GM12878 (cell line): Measurements from ENCODE around the gene SP1. TPM values are rescaled to one million over a fixed set of nuclear protein-coding genes. Genes with fewer than 3 reads are reported as not detected.
A peak's percentile ranks its signal among the peaks of the same experiment; 100 is the strongest.
"Not testable (repeated sequence)": the region's sequence is repeated elsewhere in the genome, so short reads cannot be mapped to it uniquely, and the experiment has no call there.

Experiments
- ATAC-seq: fragments of 200-7000 bp; cut with Tn5 transposase; 3 replicates; pipeline ENCODE4 v1.9.1; 2020; ENCODE audit warnings: mild to moderate bottlenecking, moderate library complexity
- BruUV-seq: library from RNA; stranded (reverse); fragments of 400-500 nt; replicated peaks from 2 replicates; lab custom pipeline; 2021; lab: Mats Ljungman, UMichigan
- CTCF ChIA-PET: fragments of 300-600 bp; sonication (Branson Sonifier 250); formaldehyde crosslinking; extraction: SDS; loops from one replicate; lab custom pipeline; 2021; ENCODE audit warnings: inconsistent platforms; lab: Yijun Ruan, JAX
- POLR2A ChIA-PET: fragments of 350-600 bp; formaldehyde crosslinking; extraction: SDS; loops from one replicate; lab custom pipeline; 2021; ENCODE audit warnings: inconsistent platforms; lab: Charles Lee
- RAD21 ChIA-PET: fragments of 300-600 bp; sonication (Branson Sonifier 250); formaldehyde crosslinking; loops from one replicate; lab custom pipeline; 2023; ENCODE audit warnings: antibody characterized with exemption; ENCODE audit not compliant: unreplicated experiment; lab: Charles Lee
- SMC1A ChIA-PET: fragments of 300-600 bp; sonication (Branson Sonifier 250); formaldehyde crosslinking; loops from one replicate; lab custom pipeline; 2023; ENCODE audit not compliant: unreplicated experiment, uncharacterized antibody; lab: Charles Lee
- DNase-seq: peaks from one replicate; pipeline ENCODE4 v3.0.0-alpha.2; 2011; ENCODE audit warnings: low read depth, low spot score
- FAIRE-seq: peaks from 3 replicates; lab custom pipeline; 2011; peaks lifted over from hg19 to GRCh38; lab: Jason Lieb, UNC
- H2AFZ ChIP-seq: 2 replicates; pipeline ENCODE4 v1.6.0; 2011; ENCODE audit warnings: low read depth, low read length, control low read depth; ENCODE audit not compliant: control insufficient read depth
- H3K27ac ChIP-seq: 2 replicates; pipeline ENCODE4 v1.5.1; 2011; ENCODE audit warnings: control low read depth; ENCODE audit not compliant: control insufficient read depth, insufficient read depth
- H3K27me3 ChIP-seq, 2 experiments: replicated peaks in 1 of 2; 2 replicates each; pipeline versions ENCODE4 v1.6.0 to v1.6.1; 2011; ENCODE audit warnings: low read length in 1 of 2; ENCODE audit not compliant: control insufficient read depth in 2 of 2, insufficient read depth in 2 of 2
- H3K36me3 ChIP-seq, 2 experiments: 2 replicates each; pipeline ENCODE4 v1.5.1; 2011; ENCODE audit warnings: low read length in 1 of 2; ENCODE audit not compliant: control insufficient read depth in 2 of 2, insufficient read depth in 2 of 2
- H3K4me1 ChIP-seq: 2 replicates; pipeline ENCODE4 v1.6.1; 2011; ENCODE audit warnings: mild to moderate bottlenecking, low read length, moderate library complexity, mixed read lengths; ENCODE audit not compliant: control insufficient read depth, insufficient read depth
- H3K4me2 ChIP-seq: 2 replicates; pipeline ENCODE4 v1.6.0; 2011; ENCODE audit warnings: control low read depth; ENCODE audit not compliant: control insufficient read depth, insufficient read depth
- H3K4me3 ChIP-seq: fragments of 200-600 bp; sonication (generic); 2 replicates; pipeline ENCODE4 v1.5.1; 2016
- H3K79me2 ChIP-seq: 2 replicates; pipeline ENCODE4 v1.6.0; 2011; ENCODE audit warnings: low read length; ENCODE audit not compliant: control insufficient read depth, insufficient read depth
- H3K9ac ChIP-seq: 2 replicates; pipeline ENCODE4 v1.8.0; 2011; ENCODE audit warnings: low read length, control low read depth, mixed read lengths; ENCODE audit not compliant: control insufficient read depth, insufficient read depth
- H3K9me3 ChIP-seq: replicated peaks from 3 replicates; pipeline ENCODE4 v1.5.1; 2011; ENCODE audit warnings: mild to moderate bottlenecking, low read length; ENCODE audit not compliant: control insufficient read depth, insufficient read depth
- H4K20me1 ChIP-seq: 2 replicates; pipeline ENCODE4 v1.6.0; 2011; ENCODE audit not compliant: control insufficient read depth, insufficient read depth
- ATF2 ChIP-seq: IDR thresholded peaks from 2 replicates; pipeline ENCODE4 v1.6.1; 2012; ENCODE audit warnings: low read length, inconsistent platforms
- ATF7 ChIP-seq: fragments of 450-650 bp; IDR thresholded peaks from 2 replicates; pipeline ENCODE4 v1.6.1; 2016; ENCODE audit warnings: low read depth, mild to moderate bottlenecking
- CREM ChIP-seq: IDR thresholded peaks from 2 replicates; pipeline ENCODE4 v1.6.1; 2014; ENCODE audit warnings: antibody characterized with exemption, low read depth
- EED ChIP-seq: sonication (generic); IDR thresholded peaks from 2 replicates; pipeline ENCODE4 v1.6.1; 2016; ENCODE audit warnings: antibody characterized with exemption, low read depth
- EP300 ChIP-seq, 2 experiments: fragments of 150-350 bp in 1 of 2; IDR thresholded peaks; 2 replicates each; pipeline ENCODE4 v1.6.1; 2011 to 2012; ENCODE audit warnings: low read depth in 2 of 2, low read length in 2 of 2, borderline replicate concordance in 1 of 2, improper control_type of control experiment in 1 of 2, inconsistent platforms in 1 of 2; ENCODE audit not compliant: control insufficient read depth in 1 of 2
- FOXM1 ChIP-seq: IDR thresholded peaks from 2 replicates; pipeline ENCODE4 v1.6.1; 2012; ENCODE audit warnings: low read depth, mild to moderate bottlenecking, inconsistent platforms, low read length, moderate library complexity
- GABPA ChIP-seq: IDR thresholded peaks from 2 replicates; pipeline ENCODE4 v1.6.1; 2014; ENCODE audit warnings: antibody characterized with exemption, low read depth, mild to moderate bottlenecking, inconsistent platforms
- IKZF1 ChIP-seq: fragments of 450-650 bp; conservative IDR thresholded peaks from 2 replicates; pipeline ENCODE4 v1.6.1; 2017; ENCODE audit warnings: antibody characterized with exemption, mild to moderate bottlenecking
- IKZF2 ChIP-seq, 2 experiments: fragments of 450-650 bp; IDR thresholded peaks; 2 replicates each; pipeline ENCODE4 v1.6.1; 2017; ENCODE audit warnings: mild to moderate bottlenecking in 2 of 2, moderate library complexity in 2 of 2
- JUNB ChIP-seq: IDR thresholded peaks from 2 replicates; pipeline ENCODE4 v1.6.1; 2016; ENCODE audit warnings: antibody characterized with exemption, mild to moderate bottlenecking
- MLLT1 ChIP-seq: fragments of 450-650 bp; IDR thresholded peaks from 2 replicates; pipeline ENCODE4 v1.6.1; 2016; ENCODE audit warnings: mild to moderate bottlenecking
- NBN ChIP-seq: fragments of 450-650 bp; IDR thresholded peaks from 2 replicates; pipeline ENCODE4 v1.6.1; 2016
- NFIC ChIP-seq: IDR thresholded peaks from 2 replicates; pipeline ENCODE4 v1.6.1; 2012; ENCODE audit warnings: low read depth, mild to moderate bottlenecking, inconsistent platforms, low read length, moderate library complexity
- PAX5 ChIP-seq: IDR thresholded peaks from 2 replicates; pipeline ENCODE4 v1.6.1; 2011; ENCODE audit warnings: low read depth, low read length, borderline replicate concordance
- PKNOX1 ChIP-seq: fragments of 450-650 bp; IDR thresholded peaks from 2 replicates; pipeline ENCODE4 v1.6.1; 2016; ENCODE audit warnings: mild to moderate bottlenecking
- PML ChIP-seq: IDR thresholded peaks from 2 replicates; pipeline ENCODE4 v1.6.1; 2012; ENCODE audit warnings: low read length, inconsistent platforms
- RUNX3 ChIP-seq: IDR thresholded peaks from 2 replicates; pipeline ENCODE4 v1.6.1; 2012; ENCODE audit warnings: low read length, inconsistent platforms
- SMARCA5 ChIP-seq: fragments of 450-650 bp; IDR thresholded peaks from 2 replicates; pipeline ENCODE4 v1.6.1; 2017; ENCODE audit warnings: mild to moderate bottlenecking
- SPI1 ChIP-seq: IDR thresholded peaks from 2 replicates; pipeline ENCODE4 v1.6.1; 2011; ENCODE audit warnings: low read depth, mild to moderate bottlenecking, low read length, moderate library complexity, borderline replicate concordance; ENCODE audit not compliant: insufficient read depth
- YY1 ChIP-seq: IDR thresholded peaks from 2 replicates; pipeline ENCODE4 v1.6.1; 2011; ENCODE audit warnings: low read depth, mild to moderate bottlenecking, low read length
- ZNF384 ChIP-seq: IDR thresholded peaks from 2 replicates; pipeline ENCODE4 v1.6.1; 2012; ENCODE audit warnings: low read depth, mild to moderate bottlenecking, low read length, improper control_type of control experiment, borderline replicate concordance
- WGBS: methylation state at CpG from one replicate; pipeline ENCODE4 v1.1.6; 2016; ENCODE audit warnings: low lambda C conversion rate; ENCODE audit not compliant: insufficient replicate concordance, insufficient coverage; ENCODE audit errors: missing lambda C conversion rate; 5-methylcytosine and 5-hydroxymethylcytosine counted together
- in situ Hi-C: fragments of 300-500 bp; cut with MboI; formaldehyde crosslinking; loops from 9 replicates; pipeline ENCODE4 v1.14.3; 2018; ENCODE audit warnings: mixed read lengths
- intact Hi-C: fragments of 100-400 bp; cut with micrococcal nuclease; formaldehyde crosslinking; loops from one replicate; pipeline ENCODE4 v1.14.2; 2022; ENCODE audit not compliant: unreplicated experiment
- polyA plus RNA-seq, 11 experiments: library from polyadenylated mRNA; depleted of rRNA in 4 of 11; unstranded in 6 of 11; stranded (reverse) in 5 of 11; fragments of >200 nt; fragmentation: Nextera tagmentation in 4 of 11; fragmentation: Illumina TruSeq in 1 of 11; extraction: Ambion mirVana in 4 of 11; extraction: Trizol in 1 of 11; gene quantifications; 1 replicate in 1 of 11; 2 replicates in 10 of 11; pipeline versions ENCODE4 v1.2.1 to v1.2.3, GENCODE V29; 2011 to 2016; ENCODE audit warnings: inconsistent platforms in 2 of 11, missing spikeins in 2 of 11, low read depth in 1 of 11
- total RNA-seq, 4 experiments: library from RNA; depleted of rRNA in 3 of 4; stranded (reverse); fragments of >200 nt in 3 of 4; fragmentation: Illumina TruSeq in 1 of 4; extraction: Trizol in 1 of 4; gene quantifications; 2 replicates each; pipeline versions ENCODE4 v1.2.1 to v1.2.3, GENCODE V29; 2013 to 2021

Gene SP1
- total and polyA plus RNA-seq, 10 of the 15 experiments (the other 5 are each of a cell fraction or from before 2014, with no cell fraction given) = 3.3 to 52.0 (median 25.2) TPM

- H3K9ac ChIP-seq, in situ Hi-C loops, H4K20me1 ChIP-seq, H3K4me3 ChIP-seq, H3K36me3 ChIP-seq, FAIRE-seq, intact Hi-C loops, H3K9me3 ChIP-seq, BruUV-seq, H3K27me3 ChIP-seq, H3K79me2 ChIP-seq: not testable (repeated sequence)
- 1% methylated on average over 9 of the region's 9 CpGs for WGBS
- ATAC-seq = peak; percentile 52
- H3K27ac ChIP-seq = peak overlapping the region; percentile 1; the same call in 1 of the 2 replicates
- peak overlapping the region; percentile 15; the same call in 1 of the 2 replicates for H2AFZ ChIP-seq
- RAD21 ChIA-PET = interaction anchor here (1.0 to 3.0 kb wide), 10 partner anchors 29 to 197 kb away, joined by 3 to 34 read pairs (median 8); partner anchors contain the start of genes AAAS, SP1 and TARBP2
- POLR2A ChIA-PET = interaction anchor here (1.0 to 2.7 kb wide), 10 partner anchors 11 to 84 kb away, joined by 3 to 24 read pairs (median 5); partner anchors contain the start of genes SP1 and TARBP2
- DNase-seq = peak; percentile 51
- SMC1A ChIA-PET = interaction anchor here (0.6 to 5.7 kb wide), 13 partner anchors 11 to 97 kb away, joined by 3 to 64 read pairs (median 4); partner anchors contain the start of gene AAAS
- CTCF ChIA-PET = interaction anchor here (0.6 to 3.0 kb wide), 22 partner anchors 24 to 207 kb away, joined by 3 to 29 read pairs (median 4); partner anchors contain the start of genes AAAS, PRR13, SP1 and TARBP2
- H3K4me1 ChIP-seq = peaks cover 22% of the 10 kb centered on the region
- H3K4me2 ChIP-seq = peak overlapping the region; percentile 48; the same call in 1 of the 2 replicates
- 0 out of 2 replicates have a peak, but pooled peaks have one; percentile 28 for TF ChIP-seq SMARCA5
- peak; percentile 58; the same call in 1 of the 2 replicates for TF ChIP-seq IKZF1
- TF ChIP-seq NBN = peak; percentile 47; the same call in 1 of the 2 replicates
- TF ChIP-seq YY1 = peak; percentile 56
- TF ChIP-seq JUNB = peak; percentile 33; the same call in 1 of the 2 replicates
- TF ChIP-seq IKZF2 (IDR thresholded peaks at IDR 0.05) = peak; percentile 78 to 89
- peak; percentile 66; the same call in 1 of the 2 replicates for TF ChIP-seq MLLT1
- peak; percentile 27; the same call in 1 of the 2 replicates for TF ChIP-seq CREM
- peak; percentile 42; the same call in 1 of the 2 replicates for TF ChIP-seq FOXM1
- TF ChIP-seq ZNF384 = peak; percentile 86
- TF ChIP-seq PAX5 = peak; percentile 84
- TF ChIP-seq ATF7 = peak; percentile 68
- peak; percentile 37; the same call in 1 of the 2 replicates for TF ChIP-seq ATF2
- 0 out of 2 replicates have a peak, but pooled peaks have one; percentile 13 for TF ChIP-seq SPI1
- TF ChIP-seq EP300 (IDR thresholded peaks at IDR 0.05; ENCODE audit: borderline replicate concordance in 1 of 2, control insufficient read depth in 1 of 2, low read depth in 2 of 2, low read length in 2 of 2) = peak in 1 of 2 experiments; percentile 24; a peak in 1 of 4 replicates
- TF ChIP-seq EED = peak; percentile 15; the same call in 1 of the 2 replicates
- peak; percentile 58; the same call in 1 of the 2 replicates for TF ChIP-seq PML
- TF ChIP-seq RUNX3 = peak; percentile 79
- TF ChIP-seq PKNOX1 = peak; percentile 79
- TF ChIP-seq NFIC = peak; percentile 65
- TF ChIP-seq GABPA = 0 out of 2 replicates have a peak, but pooled peaks have one; percentile 21
These were observed 37.4 kb downstream of the SP1 start for GRCh38 chr12:53417291-53417816.
